GM12891 (cell line): Measurements from ENCODE around the gene CTNNA3.

ENCODE experiments used
- POLR2A ChIP-seq: IDR thresholded peaks from 2 replicates; pipeline ENCODE4 v1.6.1; 2011; ENCODE audit warnings: low read depth, low read length, control low read depth
- TAF1 ChIP-seq: IDR thresholded peaks from 2 replicates; pipeline ENCODE4 v1.6.1; 2011; ENCODE audit warnings: low read depth, low read length, control low read depth

- no peak for TF ChIP-seq POLR2A
- TF ChIP-seq TAF1, result no peak
These were observed 1755.0 kb downstream of the CTNNA3 start for GRCh38 chr10:65940816-65941662.
